Motor neuron (in vitro differentiated cells): Measurements from ENCODE around the gene UBE3C. TPM values are rescaled to one million over a fixed set of nuclear protein-coding genes. Genes with fewer than 3 reads are reported as not detected.
"Not testable (repeated sequence)": the region's sequence is repeated elsewhere in the genome, so short reads cannot be mapped to it uniquely, and the experiment has no call there.

Experiments used
- ATAC-seq, 8 experiments: fragments of 200-7000 bp; cut with Tn5 transposase; replicated peaks in 6 of 8; 2 replicates each; pipeline ENCODE4 v1.8.0; 2021; ENCODE audit warnings: mild to moderate bottlenecking in 8 of 8, moderate library complexity in 8 of 8
- H3K27ac ChIP-seq, 2 donors: fragments of 250-450 bp; sonication (Bioruptor Pico); 2 replicates each; pipeline ENCODE4 v1.9.0; 2021; ENCODE audit warnings: antibody characterized with exemption in 2 of 2, mild to moderate bottlenecking in 2 of 2, moderate library complexity in 1 of 2
- H3K4me1 ChIP-seq, 2 donors: fragments of 250-450 bp; sonication (Bioruptor Pico); replicated peaks in 1 of 2; 2 replicates each; pipeline ENCODE4 v1.6.1; 2021; ENCODE audit warnings: antibody characterized with exemption in 2 of 2, mild to moderate bottlenecking in 2 of 2, moderate library complexity in 1 of 2
- H3K4me3 ChIP-seq, 5 donors: fragments of 250-450 bp; sonication (Bioruptor Pico); 2 replicates each; pipeline ENCODE4 v1.9.0; 2021; ENCODE audit warnings: antibody characterized with exemption in 5 of 5, mild to moderate bottlenecking in 5 of 5, moderate library complexity in 4 of 5
- WGBS, 10 experiments: fragments of 450-650 bp; shearing (Covaris generic); methylation state at CpG; one replicate each; pipeline ENCODE4 v1.0.0; 2022; 5-methylcytosine and 5-hydroxymethylcytosine counted together
- in situ Hi-C, 9 experiments: fragments of 400-800 bp; cut with MboI; loops; one replicate each; pipeline ENCODE4 v1.15.0; 2021; ENCODE audit warnings: low sequenced_read_pairs in 9 of 9, low pct_unique_long_range_greater_than_20kb in 2 of 9; ENCODE audit not compliant: unreplicated experiment in 9 of 9
- total RNA-seq, 8 experiments: library from RNA; unstranded; fragments of 300-600 nt; gene quantifications; 2 replicates each; pipeline versions ENCODE4 v1.2.3 to v1.2.4, GENCODE V29; 2022

The UBE3C gene
- total RNA-seq, 8 experiments from 2014 or later = 21.8 to 111 (median 34.1) TPM

- in situ Hi-C loops = loop anchor here in 3 of 9 experiments (25.0 kb wide), 1 partner anchor 311 kb away; no protein-coding TSS in a partner anchor
- no peak overlapping the region for H3K27ac ChIP-seq
- H3K4me3 ChIP-seq = no peak overlapping the region
- no peaks in the 10 kb centered on the region for H3K4me1 ChIP-seq
- 0 to 100% (median 32%) methylated on average over 1 to 9 of the region's 23 CpGs; no CpG with 5 or more reads in 2 of the 10 experiments for WGBS, 10 experiments
- ATAC-seq = peak; percentile 54 to 78 (median 72)
Observed at GRCh38 chr7:157273208-157274093, 134.7 kb downstream of the UBE3C start.

- not testable (repeated sequence) for H3K27ac ChIP-seq, H3K4me3 ChIP-seq, ATAC-seq, H3K4me1 ChIP-seq
- in situ Hi-C loops = loop anchor here in 3 of 9 experiments (25.0 kb wide), 1 partner anchor 312 kb away; no protein-coding TSS in a partner anchor
- 67 to 100% (median 91%) methylated on average over 1 to 8 of the region's 10 CpGs; no CpG with 5 or more reads in 4 of the 10 experiments for WGBS, 10 experiments
Observed at GRCh38 chr7:157274094-157274634, 135.4 kb downstream of the UBE3C start.

GRCh38 chr7:157274991-157275427 lies 136.3 kb downstream of the UBE3C start:
- 60 to 100% (median 86%) methylated on average over 1 to 6 of the region's 12 CpGs; no CpG with 5 or more reads in 4 of the 10 experiments for WGBS, 10 experiments
- ATAC-seq = no peak
- no peaks in the 10 kb centered on the region for H3K4me1 ChIP-seq
- no peak overlapping the region for H3K27ac ChIP-seq
- in situ Hi-C loops = loop anchor here in 3 of 9 experiments (25.0 kb wide), 1 partner anchor 313 kb away; no protein-coding TSS in a partner anchor
- H3K4me3 ChIP-seq = no peak overlapping the region

- no peak overlapping the region for H3K27ac ChIP-seq
- no peaks in the 10 kb centered on the region for H3K4me1 ChIP-seq
- in situ Hi-C loops = no loop called here
- H3K4me3 ChIP-seq = no peak overlapping the region
- WGBS, 10 experiments = 60 to 100% (median 100%) methylated on average over 1 to 3 of the region's 14 CpGs; no CpG with 5 or more reads in 7 of the 10 experiments
- ATAC-seq = no peak
Observed at GRCh38 chr7:157276091-157276561, 137.4 kb downstream of the UBE3C start.

- Histone ChIP-seq H3K27ac (no peak overlapping the region), H3K4me3 (no peak overlapping the region), H3K4me1 (no peaks in the 10 kb centered on the region)
- peak in 6 of 8 experiments; percentile 11 to 71 (median 48) for ATAC-seq
- in situ Hi-C loops = no loop called here
- 0 to 100% (median 40%) methylated on average over 1 of the region's 21 CpGs; no CpG with 5 or more reads in 6 of the 10 experiments for WGBS, 10 experiments
Observed at GRCh38 chr7:157276731-157277562, 138.2 kb downstream of the UBE3C start.

- H3K27ac ChIP-seq, H3K4me3 ChIP-seq, ATAC-seq, in situ Hi-C loops, H3K4me1 ChIP-seq: not testable (repeated sequence)
- 36 to 100% (median 100%) methylated on average over 2 to 7 of the region's 12 CpGs; no CpG with 5 or more reads in 5 of the 10 experiments for WGBS, 10 experiments
Observed at GRCh38 chr7:157277568-157277967, 138.8 kb downstream of the UBE3C start.

GRCh38 chr7:157278167-157278790 lies 139.6 kb downstream of the UBE3C start:
- H3K4me1 ChIP-seq = no peaks in the 10 kb centered on the region
- no peak for ATAC-seq
- H3K27ac ChIP-seq = no peak overlapping the region
- in situ Hi-C loops = no loop called here
- WGBS, 10 experiments = 75 to 100% (median 90%) methylated on average over 1 to 2 of the region's 11 CpGs; no CpG with 5 or more reads in 7 of the 10 experiments
- no peak overlapping the region for H3K4me3 ChIP-seq

- no peak overlapping the region for H3K4me3 ChIP-seq
- peak in 6 of 8 experiments; percentile 23 to 61 (median 48) for ATAC-seq
- no peak overlapping the region for H3K27ac ChIP-seq
- in situ Hi-C loops = no loop called here
- 73 to 91% (median 80%) methylated on average over 2 to 6 of the region's 77 CpGs; no CpG with 5 or more reads in 7 of the 10 experiments for WGBS, 10 experiments
- H3K4me1 ChIP-seq = no peaks in the 10 kb centered on the region
Observed at GRCh38 chr7:157278791-157279724, 140.3 kb downstream of the UBE3C start.

GRCh38 chr7:157279741-157280215 lies 141.1 kb downstream of the UBE3C start:
- in situ Hi-C loops = no loop called here
- no peak overlapping the region for H3K4me3 ChIP-seq
- H3K27ac ChIP-seq = no peak overlapping the region
- WGBS, 10 experiments = no CpG with 5 or more reads among the region's 39 CpGs
- no peaks in the 10 kb centered on the region for H3K4me1 ChIP-seq
- peak in 5 of 8 experiments; percentile 8 to 30 (median 21) for ATAC-seq

GRCh38 chr7:157280216-157280841 lies 141.6 kb downstream of the UBE3C start:
- WGBS, 10 experiments = 88 to 90% (median 90%) methylated on average over 2 to 8 of the region's 24 CpGs; no CpG with 5 or more reads in 7 of the 10 experiments
- in situ Hi-C loops = no loop called here
- no peak for ATAC-seq

More at GRCh38 chr7:157280216-157280841, 141.6 kb downstream of the UBE3C start:
- Histone ChIP-seq H3K27ac (no peak overlapping the region), H3K4me3 (no peak overlapping the region), H3K4me1 (no peaks in the 10 kb centered on the region)
